ENCODE data around the gene MAD1L1. TPM values are rescaled to one million over a fixed set of nuclear protein-coding genes. Genes with fewer than 3 reads are reported as not detected.

Gene MAD1L1
- total and polyA plus RNA-seq, 2 of the 4 experiments (the other 2 are of a cell fraction): 29.0 to 40.9 TPM

DNA sequence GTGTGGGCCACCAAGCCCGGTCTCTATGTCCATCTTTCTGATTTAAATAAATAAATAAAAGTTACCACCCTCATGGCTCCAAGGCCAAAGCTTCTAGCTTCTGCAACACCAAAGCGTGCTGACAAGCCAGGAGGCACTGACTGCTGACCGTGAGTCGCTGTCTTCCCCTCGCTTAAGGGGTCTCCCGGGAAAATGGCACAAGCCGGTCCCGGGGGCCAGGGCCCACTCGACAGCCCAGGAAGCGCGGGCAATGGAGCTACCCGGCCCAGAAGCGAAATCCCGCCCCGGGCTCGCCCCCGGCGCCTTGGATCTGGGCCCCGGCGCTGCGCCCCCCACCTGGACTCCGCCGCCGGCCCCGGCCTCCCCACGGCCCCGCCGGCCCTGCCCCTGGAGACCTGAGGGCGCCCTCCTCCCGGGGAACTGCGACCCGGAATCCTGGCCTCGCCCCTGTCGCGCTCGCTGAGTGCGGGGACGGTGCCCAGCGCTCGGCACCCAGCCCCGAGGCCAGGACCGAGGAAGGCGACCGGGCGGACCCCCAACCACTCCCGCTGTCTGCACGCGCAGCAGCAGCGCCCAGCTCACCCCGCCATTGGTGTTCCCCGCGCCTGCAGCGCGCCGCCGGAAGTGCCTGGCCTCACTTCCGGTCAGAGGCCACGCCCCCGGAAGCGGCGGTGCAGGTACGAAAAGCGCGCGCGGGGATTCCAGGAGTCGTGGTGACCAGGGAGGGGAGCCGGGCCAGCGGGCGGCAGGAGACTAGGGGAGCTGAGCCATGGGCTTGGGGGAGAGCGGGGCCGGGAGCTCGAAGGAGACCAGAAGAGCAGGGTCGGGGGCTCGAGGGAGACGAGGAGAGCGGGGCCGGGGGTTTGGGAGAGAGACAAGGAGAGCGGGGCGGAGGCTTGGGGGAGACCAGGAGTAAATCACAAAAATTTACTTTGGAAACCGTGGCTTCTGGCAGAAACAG lies 9.1 kb upstream of the MAD1L1 start, which contains the start of the genes MRM2 and NUDT1:
Gene MRM2 (minus strand): TSS at position 626 of the 961 bp plus-strand sequence. CDS start 36 bp downstream, at position 590.
Gene NUDT1 (plus strand): TSS at position 647 of the 961 bp plus-strand sequence. CDS start 2,349 bp downstream, outside the sequence.
- ChIA-PET CTCF (interaction anchor here (2.4 kb wide), 1 partner anchor 106 kb away, joined by 7 read pairs; no protein-coding TSS in a partner anchor), POLR2A (ENCODE audit: unreplicated experiment) (interaction anchor here (0.6 kb wide), 1 partner anchor 96 kb away, joined by 4 read pairs; no protein-coding TSS in a partner anchor)
- dilution Hi-C loops (cut with HindIII; ENCODE audit: low sequenced_read_pairs, unreplicated experiment): no loop called here
- intact Hi-C loops (cut with micrococcal nuclease): loop anchor here (1.0 kb wide), 1 partner anchor 106 kb away; no protein-coding TSS in a partner anchor
- peak within 1 kb of the TSS; percentile 98 for H3K14ac ChIP-seq (replicated peaks; ENCODE audit: low read depth, low read length)
- peak within 1 kb of the TSS; percentile 89 for H3K4ac ChIP-seq (ENCODE audit: low read depth, low read length)
- no peak within 1 kb of the TSS for H3K18ac ChIP-seq (ENCODE audit: low read depth, low read length)
- no peak within 1 kb of the TSS for H2BK20ac ChIP-seq (ENCODE audit: low read depth, low read length)
- peaks cover 30 to 52% of the 10 kb centered on the region in 2 experiments for H3K79me1 ChIP-seq (ENCODE audit: low read depth in 1 of 2, low read length in 2 of 2)
- WGBS, 2 experiments (ENCODE audit: extremely low coverage in 2 of 2, insufficient read length in 1 of 2): 0% methylated on average over 41 of the region's 81 CpGs; no CpG with 5 or more reads in 1 of the 2 experiments
- ATAC-seq (ENCODE audit: low read depth) (peak; percentile 89), DNase-seq (peak; percentile 62)
- peak within 1 kb of the TSS; percentile 70 for H2BK5ac ChIP-seq (ENCODE audit: low read depth, low read length, poor library complexity, severe bottlenecking)
- in situ Hi-C loops (cut with MboI; ENCODE audit: low sequenced_read_pairs): no loop called here
- H4K20me1 ChIP-seq (ENCODE audit: insufficient read depth, low read length): peaks cover 7% of the 10 kb centered on the region; the same call in 1 of the 2 replicates
- peak within 1 kb of the TSS; percentile 96 for H3K9ac ChIP-seq (ENCODE audit: low read depth, low read length)
- peaks cover 15% of the 10 kb centered on the region for H3K9me1 ChIP-seq (ENCODE audit: insufficient read depth, low read length)
- peak within 1 kb of the TSS; percentile 89 for H2AK9ac ChIP-seq (replicated peaks; ENCODE audit: low read depth, low read length, poor library complexity)
- H3K27ac ChIP-seq (ENCODE audit: insufficient read depth, low read length): peak within 1 kb of the TSS; percentile 91
- H3K56ac ChIP-seq (ENCODE audit: extremely low read depth, insufficient read depth, low read length): peak within 1 kb of the TSS; percentile 78
- peak within 1 kb of the TSS; percentile 82 to 89 for H4K8ac ChIP-seq (ENCODE audit: low read depth in 2 of 2, low read length in 2 of 2)
- peak within 1 kb of the TSS; percentile 98 for H2AK5ac ChIP-seq (ENCODE audit: low read depth, low read length)
- peaks cover 18% of the 10 kb centered on the region for H3K36me3 ChIP-seq (ENCODE audit: control insufficient read depth, insufficient read depth, low read length)
- H2BK15ac ChIP-seq (ENCODE audit: low read depth, low read length): no peak within 1 kb of the TSS
- peak within 1 kb of the TSS; percentile 95 for H3K23ac ChIP-seq (ENCODE audit: low read depth, low read length)
- TF ChIP-seq MAZ (IDR thresholded peaks at IDR 0.05; ENCODE audit: borderline replicate concordance, low read depth, low read length) (peak; percentile 37; the same call in 1 of the 2 replicates), MAFK (IDR thresholded peaks at IDR 0.05; ENCODE audit: low read depth, low read length) (no peak), MXI1 (IDR thresholded peaks at IDR 0.05; ENCODE audit: borderline replicate concordance, low read depth, low read length) (peak; percentile 94), POLR2A (IDR thresholded peaks at IDR 0.05; ENCODE audit: low read depth, low read length) (peak; percentile 36; the same call in 1 of the 2 replicates), RCOR1 (IDR thresholded peaks at IDR 0.05; ENCODE audit: insufficient replicate concordance, low read length) (no peak)
- peak within 1 kb of the TSS; percentile 46 for H4K5ac ChIP-seq (ENCODE audit: low read depth, low read length)
- no TSS peak for BruUV-seq (replicated peaks)
- H3K27me3 ChIP-seq (ENCODE audit: control insufficient read depth, insufficient read depth, low read length): no peaks in the 10 kb centered on the region
- no peak within 1 kb of the TSS for H2BK120ac ChIP-seq (ENCODE audit: low read depth, low read length)
- H3K9me3 ChIP-seq (ENCODE audit: control insufficient read depth, insufficient read depth, low read length): no peaks in the 10 kb centered on the region
- peak within 1 kb of the TSS; percentile 99 for H3K4me2 ChIP-seq (ENCODE audit: low read depth, low read length)
- peak within 1 kb of the TSS; percentile 63 for H4K91ac ChIP-seq (ENCODE audit: insufficient read depth, low read depth, low read length)
- H3K4me3 ChIP-seq (ENCODE audit: insufficient read depth, low read depth, low read length): peak within 1 kb of the TSS; percentile 98
- H3K4me1 ChIP-seq (ENCODE audit: control insufficient read depth, insufficient read depth, low read length): peaks cover 3% of the 10 kb centered on the region
- H2AFZ ChIP-seq (replicated peaks; ENCODE audit: low read length, poor library complexity): peak within 1 kb of the TSS; percentile 95
